PC-9 (cell line): ENCODE results near the gene KRT9. TPM values are rescaled to one million over a fixed set of nuclear protein-coding genes. Genes with fewer than 3 reads are reported as not detected.

Experiments
- BruUV-seq: library from RNA; stranded (reverse); fragments of 400-500 nt; replicated peaks from 2 replicates; lab custom pipeline; 2021; lab: Mats Ljungman, UMichigan
- CTCF ChIA-PET: fragments of 300-600 bp; sonication (Branson Sonifier 250); formaldehyde crosslinking; loops from one replicate; lab custom pipeline; 2022; ENCODE audit warnings: antibody characterized with exemption; lab: Charles Lee
- POLR2A ChIA-PET: fragments of 300-600 bp; sonication (Branson Sonifier 250); formaldehyde crosslinking; loops from one replicate; lab custom pipeline; 2022; ENCODE audit warnings: antibody characterized with exemption; ENCODE audit not compliant: unreplicated experiment; lab: Charles Lee
- DNase-seq, 2 experiments: peaks; one replicate each; pipeline versions ENCODE4 v3.0.0 to v3.0.0-alpha.2; 2015 to 2022; ENCODE audit warnings: mixed read lengths in 1 of 2
- H2AFZ ChIP-seq: fragments of 200-600 bp; sonication (generic); 2 replicates; pipeline ENCODE4 v1.8.1; 2017; ENCODE audit warnings: antibody characterized with exemption
- H3F3A ChIP-seq: fragments of 200-600 bp; sonication (generic); 2 replicates; pipeline ENCODE4 v1.8.1; 2017; ENCODE audit warnings: antibody characterized with exemption, mild to moderate bottlenecking, low read depth; ENCODE audit not compliant: insufficient read depth
- H3K27ac ChIP-seq: fragments of 200-600 bp; sonication (generic); 2 replicates; pipeline ENCODE4 v1.6.1; 2016; ENCODE audit warnings: mixed run types
- H3K27me3 ChIP-seq: fragments of 200-600 bp; sonication (generic); 2 replicates; pipeline ENCODE4 v1.6.1; 2016; ENCODE audit warnings: low read depth, mixed run types; ENCODE audit not compliant: insufficient read depth
- H3K36me3 ChIP-seq: fragments of 200-600 bp; sonication (generic); 2 replicates; pipeline ENCODE4 v1.6.1; 2016; ENCODE audit warnings: low read depth, mixed run types
- H3K4me1 ChIP-seq: fragments of 200-600 bp; sonication (generic); replicated peaks from 2 replicates; pipeline ENCODE4 v1.6.1; 2016; ENCODE audit warnings: mixed run types; ENCODE audit not compliant: insufficient read depth
- H3K4me2 ChIP-seq: fragments of 200-600 bp; sonication (generic); 2 replicates; pipeline ENCODE4 v1.6.1; 2017; ENCODE audit warnings: mixed run types
- H3K4me3 ChIP-seq: fragments of 200-600 bp; sonication (generic); 2 replicates; pipeline ENCODE4 v1.6.1; 2016; ENCODE audit warnings: mixed run types
- H3K79me2 ChIP-seq: fragments of 200-600 bp; sonication (generic); 2 replicates; pipeline ENCODE4 v1.6.1; 2017; ENCODE audit warnings: low read depth, mixed run types
- H3K9me2 ChIP-seq: fragments of 200-600 bp; sonication (generic); 2 replicates; pipeline ENCODE4 v1.8.1; 2017; ENCODE audit warnings: mild to moderate bottlenecking; ENCODE audit not compliant: insufficient read depth
- H3K9me3 ChIP-seq: fragments of 200-600 bp; sonication (generic); 2 replicates; pipeline ENCODE4 v1.8.1; 2016; ENCODE audit warnings: low read depth; ENCODE audit not compliant: insufficient read depth
- H4K20me1 ChIP-seq: fragments of 200-600 bp; sonication (generic); 2 replicates; pipeline ENCODE4 v1.8.1; 2017; ENCODE audit not compliant: insufficient read depth
- EZH2 ChIP-seq: fragments of 200-600 bp; sonication (generic); IDR thresholded peaks from 2 replicates; pipeline ENCODE4 v1.8.0; 2017; ENCODE audit warnings: antibody characterized with exemption, low read depth
- intact Hi-C: fragments of 100-400 bp; cut with micrococcal nuclease; formaldehyde crosslinking; loops from one replicate; pipeline ENCODE4 v1.10.0; 2022; ENCODE audit not compliant: unreplicated experiment
- total RNA-seq: library from RNA; stranded (reverse); gene quantifications from 2 replicates; pipeline ENCODE4 v1.2.3, GENCODE V29; 2021
- TF ChIP-seq, protein P1 (sequence below): fragments of 200-600 bp; sonication (generic); conservative IDR thresholded peaks from 2 replicates; pipeline ENCODE4 v1.6.1; 2017; ENCODE audit warnings: mixed run types, antibody characterized with exemption, mild to moderate bottlenecking, moderate library complexity

KRT9 gene
- total RNA-seq, 1 experiment from 2014 or later: 0.55 TPM

DNA sequence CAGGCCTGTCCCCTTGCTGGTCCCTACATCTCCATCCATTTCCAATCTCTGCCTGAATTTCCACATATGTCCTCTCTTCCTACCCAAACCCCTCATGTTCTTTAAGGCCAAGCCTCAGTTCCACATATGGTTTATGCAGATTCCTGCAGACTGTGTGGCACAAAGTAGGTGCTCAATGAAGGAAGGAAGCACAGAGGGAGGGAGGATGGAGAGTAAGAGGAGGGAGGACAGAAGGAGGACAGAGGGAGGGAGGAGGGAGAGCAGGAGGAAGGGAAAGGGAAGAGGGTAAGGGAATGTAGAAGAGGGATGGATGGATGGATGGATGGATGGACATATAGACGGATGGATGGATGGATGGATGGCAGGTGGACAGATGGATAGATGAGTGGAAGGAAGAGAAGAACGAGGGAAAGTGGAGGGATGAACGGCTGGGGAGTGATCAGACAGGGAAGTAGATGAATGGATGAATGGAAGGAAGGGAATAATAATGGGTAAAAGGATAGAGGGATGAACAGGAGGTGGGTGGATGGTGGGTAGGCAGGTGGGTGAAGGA, 22.6 kb upstream of the KRT9 start:
- POLR2A ChIA-PET: interaction anchor here (0.5 to 0.6 kb wide), 2 partner anchors 23 kb away, joined by 3 to 5 read pairs; no protein-coding TSS in a partner anchor
- no TSS peak for BruUV-seq
- H3K36me3 ChIP-seq: no peaks in the 10 kb centered on the region

DNA sequence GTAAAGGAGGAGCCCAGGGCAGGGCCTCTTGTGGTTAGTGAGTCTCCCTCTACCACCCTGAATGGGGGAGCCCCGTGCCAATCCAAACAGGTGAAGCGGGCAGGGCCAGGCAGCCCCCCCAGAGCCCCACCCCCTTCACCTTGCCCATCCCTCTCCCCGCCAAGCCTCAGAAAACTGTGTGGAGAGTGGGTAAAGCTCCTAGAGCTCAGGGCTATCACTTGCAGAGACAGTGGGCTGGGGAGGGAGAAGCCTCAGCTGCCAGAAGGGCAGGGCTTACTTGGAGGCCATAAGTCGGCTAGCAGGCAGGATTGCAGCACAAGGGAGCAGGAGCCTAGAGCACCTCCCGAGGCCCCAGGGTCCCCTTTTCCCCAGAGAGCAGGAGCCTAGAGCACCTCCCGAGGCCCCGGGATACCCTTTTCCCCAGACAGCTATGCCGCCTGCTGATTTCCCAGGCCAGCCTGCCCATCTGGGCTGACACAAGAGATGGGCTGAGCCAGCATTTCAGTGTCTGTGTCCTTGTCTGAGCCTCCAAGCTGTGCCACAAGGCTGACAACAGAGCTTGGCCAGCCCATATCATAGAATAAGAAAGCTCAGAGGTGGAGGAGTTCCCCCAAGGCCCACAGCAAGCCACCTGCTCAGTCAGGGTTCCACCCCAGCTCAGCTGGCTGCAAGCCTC, 21.6 kb upstream of the KRT9 start:
- no peaks in the 10 kb centered on the region for H3K36me3 ChIP-seq
- H3K9me2 ChIP-seq: no peaks in the 10 kb centered on the region
- H3K79me2 ChIP-seq: no peaks in the 10 kb centered on the region
- POLR2A ChIA-PET: interaction anchor here (0.5 to 0.7 kb wide), 2 partner anchors 24 to 103 kb away, joined by 5 to 9 read pairs; no protein-coding TSS in a partner anchor
- H3F3A ChIP-seq: peaks cover 8% of the 10 kb centered on the region; the same call in 1 of the 2 replicates
- H4K20me1 ChIP-seq: no peaks in the 10 kb centered on the region
- no peak for TF ChIP-seq EZH2
- H3K4me2 ChIP-seq: peak overlapping the region; percentile 51
- intact Hi-C loops: no loop called here
- CTCF ChIA-PET: no interaction called here
- H3K9me3 ChIP-seq: no peaks in the 10 kb centered on the region
- no peak overlapping the region for H3K27ac ChIP-seq
- H3K27me3 ChIP-seq: no peaks in the 10 kb centered on the region
- 0 out of 2 replicates have a peak overlapping the region, but pooled peaks have one; percentile 46 for H2AFZ ChIP-seq
- H3K4me3 ChIP-seq: no peak overlapping the region
- peak in 1 of 2 experiments; percentile 39 for DNase-seq
- peaks cover 20% of the 10 kb centered on the region for H3K4me1 ChIP-seq
- no TSS peak for BruUV-seq

More for the DNA sequence above, 22.6 kb upstream of the KRT9 start:
- Histone ChIP-seq H4K20me1 (no peaks in the 10 kb centered on the region), H3K79me2 (no peaks in the 10 kb centered on the region), H3F3A (peaks cover 8% of the 10 kb centered on the region; the same call in 1 of the 2 replicates), H3K4me2 (peak overlapping the region; percentile 51), H3K9me3 (no peaks in the 10 kb centered on the region), H3K4me1 (peaks cover 20% of the 10 kb centered on the region), H3K27ac (no peak overlapping the region), H3K9me2 (no peaks in the 10 kb centered on the region), H3K4me3 (no peak overlapping the region), H2AFZ (no peak overlapping the region), H3K27me3 (no peaks in the 10 kb centered on the region)
- intact Hi-C loops: no loop called here
- no peak for DNase-seq
- no peak for TF ChIP-seq EZH2
- TF ChIP-seq, protein P1, sequence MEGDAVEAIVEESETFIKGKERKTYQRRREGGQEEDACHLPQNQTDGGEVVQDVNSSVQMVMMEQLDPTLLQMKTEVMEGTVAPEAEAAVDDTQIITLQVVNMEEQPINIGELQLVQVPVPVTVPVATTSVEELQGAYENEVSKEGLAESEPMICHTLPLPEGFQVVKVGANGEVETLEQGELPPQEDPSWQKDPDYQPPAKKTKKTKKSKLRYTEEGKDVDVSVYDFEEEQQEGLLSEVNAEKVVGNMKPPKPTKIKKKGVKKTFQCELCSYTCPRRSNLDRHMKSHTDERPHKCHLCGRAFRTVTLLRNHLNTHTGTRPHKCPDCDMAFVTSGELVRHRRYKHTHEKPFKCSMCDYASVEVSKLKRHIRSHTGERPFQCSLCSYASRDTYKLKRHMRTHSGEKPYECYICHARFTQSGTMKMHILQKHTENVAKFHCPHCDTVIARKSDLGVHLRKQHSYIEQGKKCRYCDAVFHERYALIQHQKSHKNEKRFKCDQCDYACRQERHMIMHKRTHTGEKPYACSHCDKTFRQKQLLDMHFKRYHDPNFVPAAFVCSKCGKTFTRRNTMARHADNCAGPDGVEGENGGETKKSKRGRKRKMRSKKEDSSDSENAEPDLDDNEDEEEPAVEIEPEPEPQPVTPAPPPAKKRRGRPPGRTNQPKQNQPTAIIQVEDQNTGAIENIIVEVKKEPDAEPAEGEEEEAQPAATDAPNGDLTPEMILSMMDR: no peak
- CTCF ChIA-PET: no interaction called here

DNA sequence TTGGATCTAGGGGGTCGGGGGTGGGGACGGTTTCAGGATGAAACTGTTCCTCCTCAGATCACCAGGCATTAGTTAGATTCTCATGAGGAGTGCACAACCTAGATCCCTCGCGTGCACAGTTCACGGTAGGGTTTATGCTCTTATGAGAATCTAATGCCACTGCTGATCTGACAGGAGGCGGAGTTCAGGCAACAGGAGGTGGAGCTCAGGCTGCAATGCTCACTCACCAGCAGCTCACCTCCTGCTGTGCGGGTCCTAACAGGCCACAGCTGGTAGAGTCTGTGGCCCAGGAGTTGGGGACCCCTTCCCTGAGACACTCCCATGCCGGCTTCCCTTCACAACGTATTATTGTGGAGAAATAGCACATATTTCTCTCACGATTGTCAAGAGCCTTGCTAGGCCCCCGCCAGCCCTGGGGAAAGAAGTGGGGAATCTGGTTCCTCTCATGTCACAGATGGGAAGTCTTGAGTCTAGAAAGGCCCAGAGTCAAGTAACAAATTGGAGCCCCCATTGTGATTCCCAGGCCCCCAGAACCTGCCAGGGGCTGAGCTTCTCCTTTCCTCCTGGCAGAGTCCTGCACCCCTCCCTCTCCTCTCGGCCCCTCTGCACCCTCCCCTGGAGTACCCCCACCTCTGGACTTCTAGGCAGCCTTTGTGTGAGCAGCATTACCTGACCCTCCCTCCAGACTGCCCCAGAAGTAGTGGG, 20.9 kb upstream of the KRT9 start:
- POLR2A ChIA-PET: no interaction called here
- Histone ChIP-seq H4K20me1 (no peaks in the 10 kb centered on the region), H3F3A (peaks cover 8% of the 10 kb centered on the region; the same call in 1 of the 2 replicates), H3K9me3 (no peaks in the 10 kb centered on the region), H3K36me3 (no peaks in the 10 kb centered on the region), H3K79me2 (no peaks in the 10 kb centered on the region), H2AFZ (no peak overlapping the region), H3K27me3 (no peaks in the 10 kb centered on the region), H3K27ac (no peak overlapping the region), H3K4me3 (no peak overlapping the region), H3K4me2 (peak overlapping the region; percentile 51), H3K4me1 (peaks cover 20% of the 10 kb centered on the region), H3K9me2 (no peaks in the 10 kb centered on the region)
- intact Hi-C loops: no loop called here
- BruUV-seq: no TSS peak
- DNase-seq: no peak
- CTCF ChIA-PET: no interaction called here
- no peak for TF ChIP-seq EZH2
- TF ChIP-seq, protein P1: no peak
